A172 (cell line): ENCODE measurements around the gene WWC1. TPM values are rescaled to one million over a fixed set of nuclear protein-coding genes. Genes with fewer than 3 reads are reported as not detected.
"Not testable (repeated sequence)": the region's sequence is repeated elsewhere in the genome, so short reads cannot be mapped to it uniquely, and the experiment has no call there.

ENCODE experiments used
- DNase-seq: peaks from one replicate; pipeline ENCODE4 v3.0.0-alpha.2; 2015; ENCODE audit warnings: low spot score
- total RNA-seq: library from RNA; depleted of rRNA; stranded (reverse); fragments of >200 nt; shearing (Covaris generic); gene quantifications from 2 replicates; pipeline ENCODE4 v1.2.3, GENCODE V29; 2014

WWC1 gene
- total RNA-seq, 1 experiment from 2014 or later: 19.1 TPM

GRCh38 chr5:168286386-168286785, 5.1 kb upstream of the WWC1 start:
- DNase-seq: no peak

- DNase-seq: not testable (repeated sequence)
Observed at GRCh38 chr5:168286863-168287262, 4.6 kb upstream of the WWC1 start.

GRCh38 chr5:168287362-168287761, 4.1 kb upstream of the WWC1 start:
- DNase-seq: no peak

GRCh38 chr5:168288349-168289245, 2.8 kb upstream of the WWC1 start:
- DNase-seq: peak; percentile 77

- no peak for DNase-seq
Observed at GRCh38 chr5:168290902-168291341, 523 bp upstream of the WWC1 start.

GRCh38 chr5:168291964-168292785, 730 bp downstream of the WWC1 start:
- DNase-seq: no peak

GRCh38 chr5:168292786-168293696, 1.6 kb downstream of the WWC1 start:
- DNase-seq: no peak

GRCh38 chr5:168295574-168296201, 4.2 kb downstream of the WWC1 start:
- DNase-seq: peak; percentile 62

GRCh38 chr5:168296682-168297081, 5.2 kb downstream of the WWC1 start:
- DNase-seq: no peak

- DNase-seq: no peak
Observed at GRCh38 chr5:168298949-168299348, 7.5 kb downstream of the WWC1 start.

GRCh38 chr5:168299372-168299771, 7.9 kb downstream of the WWC1 start:
- no peak for DNase-seq

GRCh38 chr5:168300326-168301182, 9.1 kb downstream of the WWC1 start:
- DNase-seq: peak; percentile 54

- DNase-seq: peak; percentile 94
Observed at GRCh38 chr5:168301593-168302390, 10.3 kb downstream of the WWC1 start.

GRCh38 chr5:168302785-168303184, 11.3 kb downstream of the WWC1 start:
- peak; percentile 75 for DNase-seq

GRCh38 chr5:168303393-168304025, 12.1 kb downstream of the WWC1 start:
- no peak for DNase-seq

- no peak for DNase-seq
Observed at GRCh38 chr5:168304349-168304748, 12.9 kb downstream of the WWC1 start.

- DNase-seq: no peak
Observed at GRCh38 chr5:168305281-168305680, 13.8 kb downstream of the WWC1 start.

GRCh38 chr5:168307022-168307421, 15.6 kb downstream of the WWC1 start:
- DNase-seq: no peak
